Fibroblast of skin of back (primary cell): ENCODE results near the gene PBRM1.

ENCODE experiments used
- DNase-seq: peaks from one replicate; pipeline ENCODE4 v3.0.0-alpha.2; 2013

Gene PBRM1

GRCh38 chr3:52524752-52525679 is 160.7 kb downstream of the PBRM1 start:
- no peak for DNase-seq

- DNase-seq: no peak
Observed at GRCh38 chr3:52524258-52524751, 161.4 kb downstream of the PBRM1 start.

- no peak for DNase-seq
Observed at GRCh38 chr3:52523386-52524257, 162.1 kb downstream of the PBRM1 start.

GRCh38 chr3:52522651-52523251 is 163.0 kb downstream of the PBRM1 start:
- no peak for DNase-seq

GRCh38 chr3:52521881-52522650 is 163.6 kb downstream of the PBRM1 start:
- no peak for DNase-seq

- DNase-seq: no peak
Observed at GRCh38 chr3:52521488-52521824, 164.3 kb downstream of the PBRM1 start.

- no peak for DNase-seq
Observed at GRCh38 chr3:52520716-52521487, 164.8 kb downstream of the PBRM1 start.

GRCh38 chr3:52520141-52520667 is 165.5 kb downstream of the PBRM1 start:
- DNase-seq: no peak

- no peak for DNase-seq
Observed at GRCh38 chr3:52519445-52520140, 166.1 kb downstream of the PBRM1 start.

- no peak for DNase-seq
Observed at GRCh38 chr3:52518723-52519444, 166.8 kb downstream of the PBRM1 start.

GRCh38 chr3:52517796-52518722 is 167.7 kb downstream of the PBRM1 start:
- DNase-seq: no peak

- DNase-seq: no peak
Observed at GRCh38 chr3:52516509-52517195, 169.1 kb downstream of the PBRM1 start.

- DNase-seq: no peak
Observed at GRCh38 chr3:52515192-52515591, 170.5 kb downstream of the PBRM1 start.

- no peak for DNase-seq
Observed at GRCh38 chr3:52514576-52514975, 171.1 kb downstream of the PBRM1 start.

GRCh38 chr3:52513281-52513680 is 172.4 kb downstream of the PBRM1 start:
- no peak for DNase-seq

GRCh38 chr3:52512727-52513126 is 173.0 kb downstream of the PBRM1 start:
- DNase-seq: no peak

GRCh38 chr3:52512105-52512504 is 173.6 kb downstream of the PBRM1 start:
- DNase-seq: no peak

- no peak for DNase-seq
Observed at GRCh38 chr3:52511509-52511908, 174.2 kb downstream of the PBRM1 start.
